COR-L47 (cell line): ENCODE data around the gene ATXN10.

Experiments
- DNase-seq: peaks from one replicate; lab custom pipeline; 2025; lab: John Stamatoyannopoulos, UW

The ATXN10 gene

DNA sequence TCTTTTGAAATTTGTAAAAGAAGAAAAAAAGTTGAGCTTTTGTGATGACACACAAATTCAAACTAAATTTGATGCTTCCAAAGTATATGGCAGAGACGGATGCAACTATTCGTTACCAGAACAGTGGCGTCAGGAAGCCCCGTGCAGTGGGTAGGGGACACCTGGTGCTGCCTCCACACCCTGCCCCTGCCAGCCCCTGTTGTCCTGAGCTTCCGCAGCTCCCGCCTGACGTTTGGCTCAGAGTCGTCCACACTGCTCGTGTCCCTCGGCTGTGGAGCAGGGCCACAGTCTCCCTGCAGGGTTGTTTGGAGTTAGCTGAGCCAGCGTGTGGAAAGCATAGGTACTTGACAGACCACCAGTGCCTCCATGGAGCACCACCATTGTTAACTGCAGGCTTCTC is 86.3 kb downstream of the ATXN10 start:
- DNase-seq: no peak

DNA sequence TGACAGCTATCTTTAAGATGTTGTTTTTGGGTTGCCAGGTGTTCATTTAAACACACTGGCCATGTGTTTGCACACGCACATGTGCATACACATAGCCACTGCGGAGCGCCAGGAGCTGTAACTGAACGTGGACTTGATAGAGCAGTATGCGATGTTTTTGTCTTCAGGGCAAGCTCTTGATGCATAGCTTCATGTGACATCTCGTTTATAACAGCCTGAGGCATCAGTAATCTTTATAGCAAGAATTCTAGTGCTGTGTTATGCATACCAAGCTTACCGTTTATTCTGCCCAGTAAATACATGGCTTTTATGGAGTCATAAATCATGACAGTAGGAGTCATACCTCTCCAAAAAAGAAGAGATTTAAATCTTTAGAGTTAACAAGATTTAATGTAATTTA is 87.0 kb downstream of the ATXN10 start:
- DNase-seq: no peak

DNA sequence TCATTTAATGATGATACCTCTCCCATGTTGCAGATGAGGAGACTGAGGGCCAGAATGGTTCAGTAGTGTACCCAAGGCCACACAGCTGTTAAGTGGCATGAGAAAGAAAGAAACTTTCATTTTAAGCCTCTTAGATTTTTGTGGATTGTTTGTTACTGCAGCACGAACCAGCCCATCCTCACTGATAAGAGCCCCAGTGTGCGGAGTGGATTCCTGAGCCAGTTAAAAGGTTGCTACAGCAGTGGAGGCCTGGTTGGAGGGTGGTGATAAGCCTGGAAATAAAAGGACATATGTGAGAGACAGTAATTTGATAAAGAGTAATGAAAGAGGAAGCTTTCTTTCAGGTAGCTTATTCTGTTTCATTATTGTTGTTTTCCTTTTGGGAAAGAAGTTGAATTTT is 89.0 kb downstream of the ATXN10 start:
- no peak for DNase-seq

DNA sequence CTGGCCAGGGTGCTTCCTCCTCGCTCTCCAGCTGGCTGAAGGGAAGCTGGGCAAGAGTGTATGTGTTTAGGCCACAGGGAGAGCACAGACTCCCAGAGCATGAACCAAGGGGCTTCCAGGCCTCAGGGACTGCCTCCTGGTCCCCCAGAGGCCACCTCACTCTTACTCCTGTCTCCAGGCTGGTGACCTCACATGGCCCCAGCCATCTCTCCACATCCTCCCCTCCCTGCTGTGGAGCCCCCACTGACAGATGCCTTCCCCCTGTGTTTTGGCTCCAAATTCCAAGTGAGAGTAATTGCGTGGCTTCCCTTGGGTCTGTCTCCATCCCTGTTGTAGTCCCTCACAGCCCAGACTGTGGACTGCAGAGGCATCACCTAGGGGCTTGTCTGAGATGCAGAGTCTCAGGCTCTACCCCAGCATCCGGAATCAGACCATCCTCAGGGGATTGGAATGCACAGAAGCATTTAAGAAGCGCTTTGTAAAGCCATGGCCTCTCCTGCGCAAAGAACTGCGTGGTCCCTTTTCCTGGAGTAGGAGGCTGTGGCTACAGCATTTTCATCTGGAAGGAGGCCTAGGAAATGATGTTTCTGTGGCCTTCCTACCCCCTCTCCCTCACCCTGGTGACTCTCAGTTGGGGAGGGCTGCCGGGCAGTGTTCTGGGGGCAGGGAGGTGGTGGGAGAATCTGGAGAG is 91.1 kb downstream of the ATXN10 start:
- no peak for DNase-seq

DNA sequence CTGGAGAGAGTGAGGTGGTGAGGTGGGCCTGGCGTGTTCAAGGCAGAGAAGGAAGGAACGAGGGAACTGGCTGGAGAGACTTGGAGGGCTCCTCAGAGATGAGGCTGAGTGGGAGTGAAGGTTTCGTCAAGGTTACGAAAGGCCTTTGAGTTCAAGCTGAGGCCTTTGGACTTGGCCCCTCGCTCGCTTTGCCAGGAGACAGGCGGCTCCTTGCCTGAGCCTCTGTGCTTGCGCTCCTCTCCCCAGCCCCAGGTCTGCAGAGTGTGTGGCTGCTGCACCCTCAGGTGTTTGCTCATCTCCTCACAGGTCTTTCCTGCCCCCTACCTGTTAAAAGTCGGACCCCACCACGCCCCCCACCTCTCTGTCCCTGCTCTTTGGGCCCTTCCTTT is 91.6 kb downstream of the ATXN10 start:
- no peak for DNase-seq

DNA sequence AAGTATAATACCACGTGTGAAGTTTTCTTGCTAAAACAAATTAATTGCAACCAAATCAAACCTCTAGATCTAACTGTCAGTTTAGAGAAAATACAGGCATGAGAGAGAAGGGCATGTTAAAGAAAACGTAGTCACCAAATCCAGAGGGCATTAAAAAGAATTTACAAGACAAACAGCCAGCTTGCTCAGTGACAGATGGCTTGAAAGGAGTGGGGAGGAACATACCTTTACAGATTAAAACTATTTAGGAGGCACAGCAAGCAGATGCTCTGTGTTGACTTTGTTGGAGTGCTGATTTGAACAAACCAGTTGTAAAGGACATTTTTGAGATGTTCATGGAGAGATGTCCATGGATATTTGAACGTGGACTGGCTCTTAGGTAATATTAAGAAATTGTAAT is 96.9 kb downstream of the ATXN10 start:
- no peak for DNase-seq

DNA sequence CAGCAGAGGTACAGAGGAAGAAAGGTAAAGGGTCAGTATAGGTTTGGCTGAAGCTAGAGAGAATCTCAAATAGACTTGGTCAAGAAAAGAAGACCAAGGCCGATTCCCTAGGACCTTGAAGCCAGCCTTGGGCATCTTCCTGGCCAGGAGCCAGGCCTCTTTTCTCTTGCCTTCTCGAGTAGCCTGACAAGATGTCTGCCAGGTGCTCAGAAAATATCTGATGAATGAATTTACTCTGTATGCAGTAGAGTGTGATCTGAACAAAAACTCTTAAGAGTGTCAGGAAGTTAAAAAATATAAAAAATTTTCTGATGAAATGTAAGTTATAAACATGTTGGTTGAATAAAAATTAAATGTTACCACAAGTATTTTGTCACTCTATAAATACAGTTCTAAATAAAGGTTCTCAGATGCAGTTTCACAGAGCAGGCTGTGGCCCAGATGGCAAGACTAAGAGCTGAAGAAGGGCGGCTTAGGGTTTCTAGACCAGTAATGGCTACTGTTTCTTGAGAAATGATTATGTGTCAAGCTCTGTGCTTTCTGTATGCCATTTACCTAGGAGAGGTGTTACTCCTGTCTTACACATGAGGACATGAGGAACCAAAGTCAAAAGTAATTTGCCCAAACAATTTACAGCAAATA is 98.1 kb downstream of the ATXN10 start:
- no peak for DNase-seq

DNA sequence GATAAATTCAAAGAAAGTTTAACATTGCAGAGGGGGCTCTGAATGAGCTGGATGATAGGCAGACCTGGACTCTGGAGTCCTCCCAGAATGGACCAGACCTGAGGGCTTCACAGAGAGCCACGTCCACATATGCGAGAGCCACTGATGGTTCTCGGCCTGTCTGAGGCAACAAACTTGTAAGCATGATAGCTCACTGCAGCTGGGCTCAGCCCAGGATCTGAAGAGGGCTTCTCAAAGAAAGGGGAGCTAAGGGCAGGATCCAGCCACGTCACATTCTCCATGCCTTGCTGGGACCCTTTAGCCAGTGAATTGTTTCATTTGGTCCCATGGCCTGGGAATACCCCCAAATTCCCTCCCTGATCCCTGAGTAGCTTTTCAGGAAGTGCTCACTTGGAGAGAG is 98.9 kb downstream of the ATXN10 start:
- DNase-seq: no peak

DNA sequence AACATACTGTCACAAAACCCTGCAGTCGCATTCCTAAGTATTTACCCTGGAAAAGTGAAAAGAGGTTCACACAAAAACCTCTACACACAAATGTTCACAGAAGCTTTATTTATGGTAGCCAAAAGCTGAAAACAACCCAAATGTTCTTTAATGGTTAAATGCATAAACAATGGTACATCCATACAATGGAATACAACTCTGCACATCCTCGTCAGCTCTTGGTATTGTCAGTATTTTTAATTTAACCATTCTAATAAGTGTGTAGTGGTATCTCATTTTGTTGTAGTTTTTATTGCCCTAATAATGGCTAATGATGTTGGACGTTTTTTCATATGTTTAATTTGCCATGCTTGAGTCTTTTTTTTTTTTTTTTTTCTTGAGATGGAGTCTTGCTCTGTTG is 99.4 kb downstream of the ATXN10 start:
- DNase-seq: no peak

DNA sequence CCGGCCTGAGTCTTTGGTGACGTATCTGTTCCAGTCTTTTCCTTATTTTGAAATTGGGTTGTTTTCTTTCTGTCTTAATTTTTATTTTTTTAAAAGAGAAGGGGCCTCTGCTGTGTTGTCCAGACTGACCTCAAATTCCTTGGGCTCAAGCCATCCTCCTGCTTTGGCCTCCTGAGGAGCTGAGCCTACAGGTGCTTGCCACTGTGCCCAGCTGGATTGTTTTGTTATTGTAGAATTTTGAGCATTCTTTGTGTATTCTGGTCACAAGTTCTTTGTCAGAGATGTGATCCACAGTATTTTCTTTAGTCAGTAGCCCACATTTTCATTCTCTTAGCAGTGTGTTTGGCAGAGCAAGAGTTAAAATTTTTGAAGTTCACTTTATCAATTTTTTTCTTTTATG is 100.1 kb downstream of the ATXN10 start:
- no peak for DNase-seq

DNA sequence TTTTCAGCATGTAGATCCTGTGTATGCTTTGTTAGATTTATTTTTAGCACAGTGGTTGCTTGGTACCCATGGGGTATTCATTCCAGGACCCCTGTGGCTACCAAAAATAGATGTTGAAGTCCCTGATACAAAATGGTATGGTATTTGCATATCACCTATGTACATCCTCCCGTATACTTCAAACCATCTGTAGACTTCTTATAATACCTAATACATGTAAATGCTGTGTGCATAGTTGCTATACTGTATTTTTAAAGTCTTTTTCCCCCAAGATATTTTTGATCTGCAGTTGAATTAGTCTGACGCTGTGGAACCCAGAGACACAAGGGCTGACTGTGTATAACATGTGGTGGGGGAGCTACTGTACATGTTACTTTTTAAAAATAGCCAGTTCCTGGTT is 101.1 kb downstream of the ATXN10 start:
- no peak for DNase-seq

DNA sequence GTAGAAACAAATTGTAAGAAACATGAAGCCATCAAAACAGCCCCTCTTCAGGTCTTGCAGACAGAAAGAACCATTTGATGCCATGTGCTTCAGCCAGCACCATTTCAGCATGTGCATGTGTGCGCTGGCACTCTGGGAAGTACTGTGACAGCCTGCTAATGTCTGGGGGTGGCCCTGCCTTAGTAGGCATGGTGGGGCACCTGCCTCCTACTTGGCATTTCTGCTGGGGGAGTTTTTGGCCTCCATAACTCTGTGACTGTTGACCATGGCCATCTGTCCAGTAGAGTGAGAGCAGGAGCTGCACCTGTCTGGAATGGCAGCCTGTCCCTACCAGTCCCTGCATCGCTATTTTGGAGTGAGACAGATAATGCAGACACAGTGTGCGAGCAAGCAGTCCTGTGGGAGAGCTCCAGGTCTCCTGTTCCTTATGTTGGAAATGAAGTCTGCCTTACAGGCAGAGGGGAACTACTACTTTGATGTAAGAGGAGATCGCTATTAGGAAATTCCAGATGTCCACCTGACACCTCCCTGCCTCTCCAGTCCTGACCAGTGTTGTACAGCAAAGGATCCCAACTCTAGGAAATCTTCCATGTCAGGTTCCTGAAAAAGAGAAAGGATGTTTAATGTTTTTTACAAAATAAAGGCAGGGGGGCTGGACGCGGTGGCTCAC is 102.5 kb downstream of the ATXN10 start:
- DNase-seq: no peak

DNA sequence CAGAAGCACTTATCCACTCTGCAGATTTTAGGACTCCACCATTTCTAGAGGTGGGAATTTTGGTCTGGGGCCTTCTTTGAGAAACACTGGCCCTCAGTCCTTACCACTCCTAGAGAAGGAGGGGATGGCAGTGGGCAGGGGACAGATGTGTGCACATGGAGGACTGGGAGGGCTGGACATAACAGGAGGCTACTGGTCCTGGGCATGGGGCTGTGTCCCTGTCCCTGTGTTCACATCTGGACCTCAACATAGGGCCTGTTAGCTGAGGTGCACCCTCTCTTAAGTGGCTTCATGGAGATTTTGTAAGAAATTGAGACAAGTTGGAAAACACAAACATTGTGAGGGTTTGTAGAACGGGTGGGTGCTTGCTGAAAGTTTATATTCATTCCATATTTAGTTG is 103.4 kb downstream of the ATXN10 start:
- no peak for DNase-seq

DNA sequence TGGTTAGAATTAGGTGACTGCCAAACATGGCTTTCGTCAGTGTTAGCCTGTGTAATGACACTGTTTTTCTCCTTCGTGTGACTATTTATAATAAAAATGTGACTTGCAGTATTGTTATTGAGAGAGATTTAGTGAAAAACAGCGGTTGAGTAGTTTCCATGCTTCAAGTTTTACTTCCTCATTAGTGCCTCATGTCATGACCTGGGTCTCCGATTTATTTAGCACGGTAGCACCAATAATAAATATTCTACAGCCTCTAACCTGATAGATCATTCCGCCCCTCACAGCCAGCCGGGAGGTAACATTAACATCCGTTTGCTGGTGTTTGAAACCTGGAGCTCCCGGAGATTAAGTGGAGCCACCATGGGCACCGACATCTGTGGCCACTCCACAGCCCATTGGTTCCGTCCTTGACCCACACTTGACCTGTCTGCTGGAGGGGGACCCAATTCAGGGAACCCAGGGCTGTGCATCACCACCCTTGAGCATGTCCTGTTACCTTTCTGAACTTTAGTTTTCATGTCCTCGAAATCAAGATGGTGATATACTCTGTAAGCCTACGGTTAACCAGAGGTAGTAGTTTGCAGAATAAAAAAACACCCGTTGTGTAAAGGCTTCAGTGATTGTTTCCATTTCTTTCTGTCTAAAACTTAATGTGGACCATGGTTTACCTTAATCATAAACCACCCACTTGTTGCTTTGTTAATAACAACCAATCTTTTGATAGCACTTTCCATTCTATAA is 104.1 kb downstream of the ATXN10 start:
- no peak for DNase-seq

DNA sequence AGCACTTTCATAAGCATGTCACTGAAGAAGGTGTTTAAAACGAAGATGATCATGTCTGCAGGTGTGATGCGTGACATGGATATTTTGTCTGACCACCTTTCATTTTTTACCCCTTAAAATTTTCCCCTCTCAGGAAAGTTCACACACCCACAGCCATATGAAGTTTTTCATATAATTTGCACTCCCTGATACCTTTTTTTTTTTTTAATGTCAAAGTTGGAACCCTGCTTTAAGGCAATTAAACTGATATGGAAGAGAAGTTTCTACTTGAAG is 104.6 kb downstream of the ATXN10 start:
- DNase-seq: no peak

DNA sequence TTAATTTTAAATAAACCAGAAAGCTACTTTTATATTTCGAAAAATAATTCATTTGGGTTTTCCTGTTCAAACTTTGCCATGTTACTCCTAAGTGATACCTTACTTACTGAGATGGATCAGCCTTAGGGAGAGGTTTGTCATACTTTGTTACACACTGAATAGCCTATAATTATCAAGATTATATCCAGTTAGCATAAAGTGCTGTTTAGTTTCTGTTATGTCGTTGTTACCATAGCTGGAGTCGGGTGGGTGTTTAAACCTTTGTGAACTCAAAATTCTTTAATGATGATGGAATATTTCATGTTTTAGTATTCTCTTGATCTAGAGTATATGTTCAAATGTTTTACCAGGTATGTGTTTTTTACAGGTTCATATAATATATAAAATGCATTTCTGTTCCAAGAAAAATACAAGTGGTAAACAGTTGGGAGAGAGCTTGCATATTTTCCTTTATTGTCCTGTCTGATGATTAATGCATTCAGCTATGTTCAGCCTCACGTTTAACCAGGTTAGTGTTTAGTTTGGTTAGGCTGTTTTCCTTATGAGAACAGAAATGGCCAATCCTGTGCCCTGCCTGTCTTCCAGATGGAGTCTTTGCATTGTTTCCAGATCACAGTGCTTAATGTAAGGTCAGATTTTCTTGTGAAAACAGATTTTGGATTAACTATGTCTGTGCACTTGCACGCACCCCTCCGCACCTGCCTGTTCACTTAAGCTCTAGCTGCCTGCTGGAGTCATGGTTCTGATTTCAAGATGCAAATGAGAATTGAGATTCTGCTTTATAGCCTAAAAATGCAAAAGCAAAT is 105.6 kb downstream of the ATXN10 start:
- no peak for DNase-seq

DNA sequence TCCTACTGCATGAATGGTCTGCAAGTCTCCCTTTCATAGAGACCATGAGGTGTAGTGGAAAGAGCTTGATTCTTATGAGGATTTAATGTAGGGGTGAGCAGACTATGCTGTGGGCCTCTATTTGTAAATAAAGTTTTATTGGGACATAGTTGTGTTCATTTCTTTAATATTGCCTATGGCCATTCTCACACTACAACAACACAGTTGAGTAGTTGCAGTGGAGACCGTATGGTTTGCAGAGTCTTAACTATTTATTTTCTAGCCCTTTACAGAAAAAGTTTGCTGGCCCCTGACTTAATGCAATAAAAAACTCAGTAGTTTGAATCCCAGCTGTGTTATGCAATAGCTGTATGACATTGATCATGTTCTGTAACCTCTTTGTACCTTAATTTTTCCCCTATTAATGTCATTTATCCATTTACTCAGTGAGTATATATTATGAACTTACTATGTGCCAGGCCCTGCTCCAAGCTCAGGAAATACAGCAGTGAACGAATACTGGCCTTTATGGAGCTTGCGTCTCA is 106.3 kb downstream of the ATXN10 start:
- DNase-seq: no peak

DNA sequence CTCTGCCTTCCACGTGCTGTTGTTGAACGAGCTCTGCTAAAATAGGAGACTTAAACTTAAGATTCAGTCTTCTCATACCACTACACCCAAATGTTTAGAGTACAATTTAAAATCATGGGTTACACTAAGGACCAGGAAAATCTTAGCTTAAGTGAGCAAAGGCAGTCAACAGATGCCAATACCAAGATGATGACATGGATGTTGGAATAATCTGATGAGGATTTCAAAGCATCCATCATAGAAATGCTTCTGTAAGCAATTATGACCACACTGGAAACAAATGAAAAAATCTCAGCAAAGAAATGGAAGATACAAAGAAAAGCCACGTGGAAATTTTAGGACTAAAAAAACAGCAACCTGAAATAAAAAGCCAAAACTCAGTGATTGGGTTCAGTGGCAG is 109.8 kb downstream of the ATXN10 start:
- DNase-seq: no peak

DNA sequence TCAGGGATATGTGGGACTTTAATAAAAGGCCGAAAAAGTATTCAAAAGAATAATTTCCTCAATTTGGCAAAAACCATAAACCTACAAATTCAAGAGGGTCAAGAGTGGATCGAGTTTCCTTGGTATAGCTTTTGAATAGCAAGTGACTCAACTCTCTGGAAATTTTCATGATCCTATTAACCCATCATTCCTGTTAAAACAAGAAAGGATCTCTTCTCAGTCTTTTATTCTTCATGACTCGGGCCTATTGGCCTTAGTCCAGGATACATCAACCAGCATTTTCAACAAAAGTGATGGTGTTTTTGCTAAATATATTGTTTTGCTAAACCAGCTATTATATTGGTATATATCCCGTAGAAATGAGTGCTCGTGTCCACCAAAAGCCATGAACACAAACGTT is 110.3 kb downstream of the ATXN10 start:
- no peak for DNase-seq

DNA sequence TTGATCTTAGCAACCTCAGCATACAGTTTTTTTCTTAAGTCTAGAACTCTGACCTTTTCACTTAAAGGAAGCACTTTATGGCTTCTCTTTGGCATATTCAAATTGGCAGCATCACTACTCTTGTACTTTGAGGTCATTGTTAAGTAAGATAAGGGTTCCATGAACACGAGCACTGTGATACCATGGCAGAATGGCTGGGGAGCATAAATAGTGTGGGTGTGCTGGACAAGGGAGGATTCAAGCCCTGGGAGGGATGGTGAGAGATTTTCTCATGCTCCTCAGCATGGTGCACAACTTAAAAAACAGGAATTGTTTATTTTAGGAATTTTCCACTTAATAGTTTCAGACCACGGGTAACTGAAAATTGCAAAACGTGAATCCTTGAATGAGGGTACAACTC is 111.4 kb downstream of the ATXN10 start:
- no peak for DNase-seq

DNA sequence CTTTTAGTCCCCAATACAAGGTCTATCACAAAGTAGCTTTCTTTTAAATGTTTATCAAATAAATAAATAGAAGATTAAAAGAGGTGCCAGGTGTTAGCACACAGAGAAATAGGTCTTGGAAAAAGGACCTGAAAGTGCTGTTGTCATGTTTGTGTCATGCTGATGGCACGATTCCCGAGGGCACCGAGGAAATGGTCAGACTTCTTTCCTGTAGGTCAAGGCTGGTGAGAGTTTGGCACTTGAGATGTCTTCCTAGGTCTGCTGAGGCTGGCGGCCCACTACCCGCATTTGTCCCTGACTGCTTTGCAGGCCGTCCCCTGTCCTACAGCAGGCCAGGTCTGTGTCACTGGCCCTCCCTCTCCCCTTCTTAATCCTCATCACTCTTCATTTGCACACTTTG is 112.1 kb downstream of the ATXN10 start:
- DNase-seq: no peak
